AG08396 (cell line): ENCODE measurements around the gene MMS19.
"Not testable (repeated sequence)": the region's sequence is repeated elsewhere in the genome, so short reads cannot be mapped to it uniquely, and the experiment has no call there.

ENCODE experiments used
- DNase-seq: peaks from one replicate; pipeline ENCODE4 v3.0.0; 2012; ENCODE audit warnings: low spot score, mixed read lengths

Gene MMS19

DNA sequence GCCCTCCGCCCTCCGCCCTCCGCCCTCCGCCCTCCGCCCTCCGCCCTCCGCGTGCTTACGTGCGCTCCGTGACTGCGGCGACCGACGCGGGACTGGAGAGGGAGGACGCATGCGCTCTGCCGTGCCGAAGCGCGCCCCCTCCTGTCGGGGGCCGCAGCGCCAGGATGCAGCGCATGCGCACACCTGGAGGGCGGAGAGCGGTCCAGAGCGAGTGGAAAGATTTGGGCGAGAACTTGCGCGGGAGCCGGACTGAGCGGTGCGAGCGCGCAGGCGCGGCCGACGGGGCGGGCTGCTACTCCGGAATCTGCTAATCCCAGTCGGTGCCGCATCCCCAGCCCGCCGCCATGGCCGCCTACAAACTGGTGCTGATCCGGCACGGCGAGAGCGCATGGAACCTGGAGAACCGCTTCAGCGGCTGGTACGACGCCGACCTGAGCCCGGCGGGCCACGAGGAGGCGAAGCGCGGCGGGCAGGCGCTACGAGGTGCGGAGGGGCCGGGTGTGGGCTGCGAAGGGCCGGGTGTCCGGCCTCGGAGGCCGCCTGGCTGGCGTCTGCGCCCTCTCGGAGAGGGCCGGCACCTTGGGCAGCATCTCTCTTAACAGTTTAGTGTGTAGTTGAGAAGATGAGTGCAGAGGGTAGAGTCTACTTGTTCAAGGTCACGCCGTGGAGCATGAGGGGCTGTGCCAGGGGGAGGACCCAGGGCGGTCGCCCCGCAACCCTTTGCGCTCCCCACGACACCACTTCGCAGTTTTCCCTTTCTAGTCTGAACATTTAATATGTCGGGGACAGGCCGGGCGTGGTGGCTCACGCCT is 72.1 kb downstream of the MMS19 start, which contains the start of gene PGAM1:
Gene PGAM1, plus strand, starts transcription at position 228 of the 812 bp plus-strand sequence. Its CDS starts 117 bp downstream, at position 345.
- DNase-seq = peak; percentile 100

DNA sequence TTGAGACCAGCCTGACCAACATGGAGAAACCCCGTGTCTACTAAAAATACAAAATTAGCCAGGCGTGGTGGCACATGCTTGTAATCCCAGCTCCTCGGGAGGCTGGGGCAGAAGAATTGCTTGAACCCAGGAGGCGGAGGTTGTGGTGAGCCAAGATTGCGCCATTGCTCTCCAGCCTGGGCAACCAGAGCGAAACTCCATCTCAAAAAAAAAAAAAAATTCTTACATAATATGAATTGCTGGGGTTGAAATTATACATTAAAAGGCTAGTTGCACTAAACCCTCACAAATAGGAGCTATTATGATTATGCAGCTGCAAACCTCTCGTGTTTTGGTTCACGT is 74.5 kb downstream of the MMS19 start:
- DNase-seq = not testable (repeated sequence)

DNA sequence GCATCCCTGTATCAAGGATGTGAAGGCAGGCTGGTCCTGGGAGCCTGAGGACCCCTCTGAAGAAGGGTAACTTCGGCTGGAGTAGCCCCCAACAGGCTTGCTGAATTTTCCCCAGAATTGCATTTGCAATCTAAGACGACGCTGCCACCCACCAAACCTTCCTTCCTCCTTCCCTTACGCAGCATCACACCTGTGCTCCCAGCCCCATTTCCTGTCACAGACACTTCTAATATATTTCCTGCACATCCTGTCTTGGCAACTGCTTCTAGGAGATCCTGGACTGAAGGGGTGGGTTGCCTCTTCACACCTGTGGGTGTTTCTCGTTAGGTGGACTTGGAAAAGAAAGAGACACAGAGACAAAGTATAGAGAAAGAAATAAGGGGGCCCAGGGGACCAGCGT is 81.7 kb downstream of the MMS19 start:
- DNase-seq = no peak

DNA sequence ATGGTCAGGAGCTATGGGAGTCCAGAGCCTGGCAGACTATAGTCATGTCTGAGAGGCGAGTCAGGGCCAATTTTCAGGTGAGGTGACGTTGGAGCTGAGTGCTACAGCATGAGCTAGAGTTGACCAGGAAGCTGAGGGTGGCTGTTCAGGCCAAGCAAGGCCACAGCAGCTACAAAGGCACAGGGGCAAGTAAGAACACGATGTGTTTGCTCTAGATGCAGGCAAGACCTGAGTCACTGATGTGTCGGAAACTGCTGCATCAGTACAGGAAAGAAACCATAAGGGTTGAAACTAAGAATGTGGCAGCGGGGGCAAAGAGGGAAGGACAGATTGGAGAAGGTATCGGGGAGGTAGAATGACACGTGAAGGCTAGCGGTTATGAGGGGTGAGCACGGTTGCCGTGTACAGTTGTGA is 85.3 kb downstream of the MMS19 start:
- DNase-seq = no peak

DNA sequence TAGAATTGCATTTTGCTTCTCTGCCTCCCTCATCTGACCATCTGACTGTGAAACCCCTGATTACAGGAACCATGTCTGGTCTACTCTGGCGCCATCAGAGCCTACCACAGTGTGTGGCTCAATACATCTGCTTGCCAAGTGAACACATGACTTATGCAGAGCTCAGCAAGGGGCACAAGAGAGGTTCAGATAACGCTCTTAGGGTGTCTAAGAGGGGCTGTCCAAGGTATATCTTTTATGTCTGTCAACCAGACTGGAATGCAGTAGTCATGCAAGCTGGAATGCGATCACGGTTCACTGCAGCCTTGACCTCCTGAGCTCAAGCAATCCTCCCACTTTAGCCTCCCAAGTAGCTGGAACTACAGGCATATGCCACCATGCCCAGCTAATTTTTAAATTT is 86.8 kb downstream of the MMS19 start:
- DNase-seq = no peak

DNA sequence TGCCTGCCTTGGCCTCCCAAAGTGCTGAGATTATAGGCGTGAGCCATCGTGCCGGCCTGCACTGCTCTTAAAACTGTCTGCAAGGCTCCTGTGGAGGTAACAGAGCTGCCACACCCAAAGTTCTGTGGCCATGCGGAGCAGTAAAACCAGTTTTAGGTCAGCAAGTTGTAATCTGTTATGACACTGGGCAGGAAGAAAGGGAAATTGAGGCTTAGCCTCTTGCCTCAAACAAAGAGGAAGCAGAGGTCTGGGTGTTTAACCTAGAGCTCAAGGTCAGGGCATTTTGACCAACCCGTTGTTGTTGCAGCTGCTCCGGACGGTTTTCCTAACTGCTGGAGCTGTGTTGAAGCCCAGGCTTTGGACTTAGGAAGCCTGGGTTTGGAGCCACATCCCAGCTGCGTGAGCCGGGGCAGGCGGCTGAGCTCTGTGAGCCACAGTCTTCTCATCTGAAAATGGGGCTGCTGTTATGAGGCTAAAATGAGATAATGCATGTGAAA is 89.7 kb downstream of the MMS19 start:
- DNase-seq = no peak
